ENCODE data around the gene TWNK.

DNA sequence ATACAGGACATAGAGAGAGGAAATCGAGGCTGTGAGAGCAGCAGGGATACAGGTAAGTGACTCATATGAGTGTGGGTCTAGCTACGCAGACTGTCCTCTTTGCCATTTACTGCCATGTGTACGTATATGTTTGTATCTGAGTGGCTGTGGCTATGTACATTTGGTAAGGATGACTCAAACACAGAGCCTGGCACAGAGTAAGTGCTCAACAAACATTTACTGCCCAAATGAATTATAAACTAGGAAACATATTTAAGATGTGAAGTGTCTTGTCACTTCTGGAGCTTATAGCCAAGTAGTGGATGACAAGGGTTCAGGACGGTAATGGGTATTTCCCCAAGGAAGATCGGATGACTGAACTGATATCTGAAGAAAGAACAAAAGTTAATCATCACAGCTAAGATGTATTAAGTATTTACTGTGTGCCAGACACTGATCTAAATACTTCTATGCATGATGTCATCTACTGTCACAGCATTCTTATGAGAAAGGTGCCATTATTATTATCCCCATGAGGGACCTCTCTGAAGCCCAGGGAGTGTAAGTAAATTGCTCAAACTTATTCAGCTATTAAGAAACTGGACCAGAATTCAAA, 6.1 kb upstream of the TWNK start:
- TF ChIP-seq, protein P1, sequence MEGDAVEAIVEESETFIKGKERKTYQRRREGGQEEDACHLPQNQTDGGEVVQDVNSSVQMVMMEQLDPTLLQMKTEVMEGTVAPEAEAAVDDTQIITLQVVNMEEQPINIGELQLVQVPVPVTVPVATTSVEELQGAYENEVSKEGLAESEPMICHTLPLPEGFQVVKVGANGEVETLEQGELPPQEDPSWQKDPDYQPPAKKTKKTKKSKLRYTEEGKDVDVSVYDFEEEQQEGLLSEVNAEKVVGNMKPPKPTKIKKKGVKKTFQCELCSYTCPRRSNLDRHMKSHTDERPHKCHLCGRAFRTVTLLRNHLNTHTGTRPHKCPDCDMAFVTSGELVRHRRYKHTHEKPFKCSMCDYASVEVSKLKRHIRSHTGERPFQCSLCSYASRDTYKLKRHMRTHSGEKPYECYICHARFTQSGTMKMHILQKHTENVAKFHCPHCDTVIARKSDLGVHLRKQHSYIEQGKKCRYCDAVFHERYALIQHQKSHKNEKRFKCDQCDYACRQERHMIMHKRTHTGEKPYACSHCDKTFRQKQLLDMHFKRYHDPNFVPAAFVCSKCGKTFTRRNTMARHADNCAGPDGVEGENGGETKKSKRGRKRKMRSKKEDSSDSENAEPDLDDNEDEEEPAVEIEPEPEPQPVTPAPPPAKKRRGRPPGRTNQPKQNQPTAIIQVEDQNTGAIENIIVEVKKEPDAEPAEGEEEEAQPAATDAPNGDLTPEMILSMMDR (IDR thresholded peaks at IDR 0.05; ENCODE audit: low read depth, low read length) = no peak
- TF ChIP-seq EZH2phosphoT487 (IDR thresholded peaks at IDR 0.05; ENCODE audit: low read depth) = no peak

Data from OCI-LY3 (cell line).